MM.1S (cell line): ENCODE measurements around the gene GMPPA.

ENCODE experiments used
- EZH2 ChIP-seq: fragments of 300-600 bp; sonication (generic); optimal IDR thresholded peaks from 2 replicates; pipeline ENCODE3; 2017; ENCODE audit warnings: low read depth, mild to moderate bottlenecking, antibody characterized with exemption, low read length, mixed read lengths
- TF ChIP-seq, protein P1 (sequence below): fragments of 300-600 bp; sonication (generic); IDR thresholded peaks from 2 replicates; pipeline ENCODE4 v1.5.1; 2016; ENCODE audit warnings: antibody characterized with exemption, low read length, mixed read lengths

DNA sequence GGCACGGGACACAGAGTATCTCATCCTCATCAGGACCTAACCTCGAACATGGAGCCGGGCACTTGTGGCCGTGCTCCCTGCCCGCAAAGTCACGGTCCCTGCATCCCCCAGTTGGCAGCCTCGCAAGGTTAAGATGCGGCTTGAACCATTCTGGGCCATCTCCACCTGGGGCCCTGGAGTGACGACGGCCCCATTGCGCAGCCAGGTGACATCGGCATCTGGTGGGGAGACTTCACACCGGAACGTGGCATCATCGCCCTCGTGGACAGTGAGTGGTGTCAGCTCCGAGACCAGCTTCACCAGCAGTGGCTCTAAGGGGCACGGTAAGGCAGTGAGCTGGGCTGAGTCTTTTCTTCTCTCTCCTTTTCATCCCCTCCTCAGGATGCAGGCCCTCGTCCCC, 57.7 kb downstream of the GMPPA start:
- TF ChIP-seq, protein P1, sequence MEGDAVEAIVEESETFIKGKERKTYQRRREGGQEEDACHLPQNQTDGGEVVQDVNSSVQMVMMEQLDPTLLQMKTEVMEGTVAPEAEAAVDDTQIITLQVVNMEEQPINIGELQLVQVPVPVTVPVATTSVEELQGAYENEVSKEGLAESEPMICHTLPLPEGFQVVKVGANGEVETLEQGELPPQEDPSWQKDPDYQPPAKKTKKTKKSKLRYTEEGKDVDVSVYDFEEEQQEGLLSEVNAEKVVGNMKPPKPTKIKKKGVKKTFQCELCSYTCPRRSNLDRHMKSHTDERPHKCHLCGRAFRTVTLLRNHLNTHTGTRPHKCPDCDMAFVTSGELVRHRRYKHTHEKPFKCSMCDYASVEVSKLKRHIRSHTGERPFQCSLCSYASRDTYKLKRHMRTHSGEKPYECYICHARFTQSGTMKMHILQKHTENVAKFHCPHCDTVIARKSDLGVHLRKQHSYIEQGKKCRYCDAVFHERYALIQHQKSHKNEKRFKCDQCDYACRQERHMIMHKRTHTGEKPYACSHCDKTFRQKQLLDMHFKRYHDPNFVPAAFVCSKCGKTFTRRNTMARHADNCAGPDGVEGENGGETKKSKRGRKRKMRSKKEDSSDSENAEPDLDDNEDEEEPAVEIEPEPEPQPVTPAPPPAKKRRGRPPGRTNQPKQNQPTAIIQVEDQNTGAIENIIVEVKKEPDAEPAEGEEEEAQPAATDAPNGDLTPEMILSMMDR: no peak
- TF ChIP-seq EZH2: no peak
